Lower leg skin (tissue), 3 donors: ENCODE measurements around the gene GPR132.

Source experiments
- POLR2A ChIP-seq, 2 donors: fragments of 450-650 bp; IDR thresholded peaks; one replicate each; pipeline ENCODE4 v1.6.1; 2016 to 2017; ENCODE audit warnings: antibody characterized with exemption in 2 of 2, mild to moderate bottlenecking in 1 of 2, moderate library complexity in 1 of 2
- TF ChIP-seq, protein P1 (sequence below), 3 donors: fragments of 450-650 bp; IDR thresholded peaks; one replicate each; pipeline ENCODE4 v1.5.1; 2016; ENCODE audit warnings: antibody characterized with exemption in 3 of 3, mild to moderate bottlenecking in 3 of 3, moderate library complexity in 2 of 3

DNA sequence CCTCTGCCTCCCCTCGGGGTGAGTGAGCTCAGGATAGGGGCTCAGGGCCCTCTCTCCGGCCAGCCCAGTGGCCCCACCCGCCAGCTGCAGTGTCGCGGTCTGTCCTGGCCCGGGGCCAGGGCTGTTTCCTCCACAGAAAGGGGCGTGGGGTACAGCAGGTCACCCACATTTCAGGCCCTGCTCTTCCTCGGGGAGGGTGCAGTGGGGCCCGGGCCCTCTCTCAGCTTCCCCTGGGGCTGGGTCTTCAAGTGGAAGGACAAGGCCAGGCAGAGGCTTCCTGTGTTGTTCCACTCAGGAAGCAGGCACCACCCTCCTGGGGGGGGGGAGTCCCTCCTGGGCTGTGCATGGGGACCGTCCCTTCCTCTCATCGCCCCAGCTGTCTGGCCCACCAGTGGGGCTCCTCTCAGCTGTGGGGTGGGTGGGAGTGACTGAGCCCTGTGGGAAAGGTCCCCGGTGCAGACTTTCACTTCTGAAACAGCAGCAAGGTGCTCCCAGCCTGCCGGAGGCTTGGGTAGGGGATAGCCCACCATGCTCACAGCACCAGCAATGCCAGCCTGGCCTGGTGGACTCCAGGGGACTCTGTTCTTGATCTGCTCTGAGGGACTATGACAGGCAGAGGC is 3.7 kb downstream of the GPR132 start:
- no peak for TF ChIP-seq POLR2A (IDR thresholded peaks at IDR 0.05)
- TF ChIP-seq, protein P1, sequence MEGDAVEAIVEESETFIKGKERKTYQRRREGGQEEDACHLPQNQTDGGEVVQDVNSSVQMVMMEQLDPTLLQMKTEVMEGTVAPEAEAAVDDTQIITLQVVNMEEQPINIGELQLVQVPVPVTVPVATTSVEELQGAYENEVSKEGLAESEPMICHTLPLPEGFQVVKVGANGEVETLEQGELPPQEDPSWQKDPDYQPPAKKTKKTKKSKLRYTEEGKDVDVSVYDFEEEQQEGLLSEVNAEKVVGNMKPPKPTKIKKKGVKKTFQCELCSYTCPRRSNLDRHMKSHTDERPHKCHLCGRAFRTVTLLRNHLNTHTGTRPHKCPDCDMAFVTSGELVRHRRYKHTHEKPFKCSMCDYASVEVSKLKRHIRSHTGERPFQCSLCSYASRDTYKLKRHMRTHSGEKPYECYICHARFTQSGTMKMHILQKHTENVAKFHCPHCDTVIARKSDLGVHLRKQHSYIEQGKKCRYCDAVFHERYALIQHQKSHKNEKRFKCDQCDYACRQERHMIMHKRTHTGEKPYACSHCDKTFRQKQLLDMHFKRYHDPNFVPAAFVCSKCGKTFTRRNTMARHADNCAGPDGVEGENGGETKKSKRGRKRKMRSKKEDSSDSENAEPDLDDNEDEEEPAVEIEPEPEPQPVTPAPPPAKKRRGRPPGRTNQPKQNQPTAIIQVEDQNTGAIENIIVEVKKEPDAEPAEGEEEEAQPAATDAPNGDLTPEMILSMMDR (IDR thresholded peaks at IDR 0.05) = no peak
